ENCODE results near the gene TLR8.

The TLR8 gene

DNA sequence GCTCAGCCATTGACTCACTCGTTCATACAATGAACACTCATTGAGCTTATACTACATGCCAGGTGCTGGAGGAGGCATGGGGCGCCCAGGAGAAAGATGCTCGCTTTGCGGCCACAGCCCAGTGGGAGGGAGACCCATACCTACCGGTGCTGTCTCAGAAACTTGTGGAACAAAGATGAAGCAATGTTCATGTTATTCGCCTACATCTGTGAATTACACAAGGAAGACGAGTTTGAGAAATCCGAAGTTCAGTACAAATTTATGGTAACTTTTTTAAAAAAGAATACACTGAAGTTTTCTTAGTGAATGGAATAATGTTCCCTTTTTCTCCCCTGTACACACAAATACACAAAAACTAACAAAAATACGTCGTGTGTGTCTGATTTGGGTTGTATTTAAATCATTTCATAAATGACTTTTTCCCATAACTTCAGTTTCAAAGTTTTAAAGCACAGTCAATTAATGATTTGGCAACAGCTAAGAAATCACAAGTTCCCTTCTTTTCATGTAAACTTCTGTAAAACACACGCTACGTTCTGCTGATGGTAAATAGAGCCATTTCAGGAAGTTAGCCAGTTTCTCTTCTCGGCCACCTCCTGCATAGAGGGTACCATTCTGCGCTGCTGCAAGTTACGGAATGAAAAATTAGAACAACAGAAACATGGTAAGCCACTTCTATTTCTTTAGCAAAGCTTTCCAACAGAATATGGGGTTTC lies at the start of gene TLR8:
TSS of gene TLR8 (plus strand) at position 575 of the 716 bp plus-strand sequence. CDS start at position 662, 87 bp downstream.
- TF ChIP-seq, protein P1, sequence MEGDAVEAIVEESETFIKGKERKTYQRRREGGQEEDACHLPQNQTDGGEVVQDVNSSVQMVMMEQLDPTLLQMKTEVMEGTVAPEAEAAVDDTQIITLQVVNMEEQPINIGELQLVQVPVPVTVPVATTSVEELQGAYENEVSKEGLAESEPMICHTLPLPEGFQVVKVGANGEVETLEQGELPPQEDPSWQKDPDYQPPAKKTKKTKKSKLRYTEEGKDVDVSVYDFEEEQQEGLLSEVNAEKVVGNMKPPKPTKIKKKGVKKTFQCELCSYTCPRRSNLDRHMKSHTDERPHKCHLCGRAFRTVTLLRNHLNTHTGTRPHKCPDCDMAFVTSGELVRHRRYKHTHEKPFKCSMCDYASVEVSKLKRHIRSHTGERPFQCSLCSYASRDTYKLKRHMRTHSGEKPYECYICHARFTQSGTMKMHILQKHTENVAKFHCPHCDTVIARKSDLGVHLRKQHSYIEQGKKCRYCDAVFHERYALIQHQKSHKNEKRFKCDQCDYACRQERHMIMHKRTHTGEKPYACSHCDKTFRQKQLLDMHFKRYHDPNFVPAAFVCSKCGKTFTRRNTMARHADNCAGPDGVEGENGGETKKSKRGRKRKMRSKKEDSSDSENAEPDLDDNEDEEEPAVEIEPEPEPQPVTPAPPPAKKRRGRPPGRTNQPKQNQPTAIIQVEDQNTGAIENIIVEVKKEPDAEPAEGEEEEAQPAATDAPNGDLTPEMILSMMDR (conservative IDR thresholded peaks at IDR 0.05) = no peak
- H3K27ac ChIP-seq = no peak within 1 kb of the TSS

DNA sequence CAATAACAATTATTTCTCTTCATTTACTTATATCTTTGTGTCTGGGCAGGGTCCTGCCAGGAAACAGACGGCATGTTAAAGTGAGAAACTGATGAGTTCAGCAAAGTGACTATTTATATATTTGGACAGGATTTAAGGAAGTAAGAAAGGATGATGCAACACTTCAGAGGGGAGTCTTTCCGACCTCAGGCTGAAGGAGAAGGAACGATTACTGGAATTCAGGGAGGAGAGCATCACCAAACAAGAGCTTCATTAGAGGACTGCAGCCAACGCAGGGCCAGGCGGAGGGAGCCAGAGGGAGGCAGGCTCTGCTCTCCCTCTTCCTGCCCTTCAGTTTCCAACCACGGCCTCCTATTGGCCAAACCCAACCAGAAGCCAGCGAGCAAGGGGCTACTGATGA lies 41.1 kb upstream of the TLR8 start:
- TF ChIP-seq, protein P1 (conservative IDR thresholded peaks at IDR 0.05) = no peak
- no peak overlapping the region for H3K27ac ChIP-seq

DNA sequence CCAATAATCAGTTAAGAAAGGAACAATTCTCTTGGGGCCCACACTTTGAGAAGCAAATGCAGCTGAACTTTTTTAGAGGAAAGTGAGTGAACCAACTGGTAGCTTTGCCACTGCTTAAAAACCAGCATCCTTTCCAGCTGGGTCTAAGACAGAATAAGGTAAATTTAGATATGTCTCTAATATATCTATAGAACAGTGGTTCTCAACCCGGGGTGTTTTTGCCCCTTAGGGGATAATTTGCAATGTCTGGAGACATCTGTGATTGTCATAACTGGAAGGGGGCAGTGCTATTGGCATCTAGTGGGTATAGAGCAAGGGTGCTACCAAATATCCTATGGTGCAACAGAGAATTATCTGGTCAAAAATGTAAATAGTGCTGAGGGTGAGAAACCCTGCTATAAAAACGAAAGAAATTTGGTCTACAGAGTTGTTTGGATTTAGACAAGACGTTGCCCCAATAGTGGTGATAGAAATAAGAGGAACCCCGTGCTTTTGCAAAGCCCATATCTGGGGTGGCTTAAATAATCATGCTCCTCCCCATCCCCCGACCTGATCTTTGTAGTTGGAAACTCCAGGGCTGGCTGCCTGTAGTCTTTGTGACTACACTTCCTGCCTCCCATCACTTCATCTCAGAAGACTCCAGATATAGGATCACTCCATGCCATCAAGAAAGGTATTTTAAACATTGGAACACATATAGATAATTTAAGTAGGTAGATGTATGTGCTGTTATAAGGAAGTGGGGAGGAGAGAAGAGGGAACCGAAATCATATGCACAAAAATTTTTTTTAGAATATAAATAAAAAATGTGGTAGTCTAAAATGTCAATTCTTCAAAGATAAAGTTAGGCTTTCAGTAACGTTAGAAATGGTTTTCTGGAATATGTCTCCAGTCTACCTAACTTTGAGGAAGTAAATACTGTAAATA lies 39.7 kb upstream of the TLR8 start, which contains the start of gene TLR7:
TSS of gene TLR7 (plus strand) at position 622 of the 927 bp plus-strand sequence. CDS start 507 bp downstream, outside the sequence.
- TF ChIP-seq, protein P1 (conservative IDR thresholded peaks at IDR 0.05) = no peak
- H3K27ac ChIP-seq = no peak within 1 kb of the TSS

DNA sequence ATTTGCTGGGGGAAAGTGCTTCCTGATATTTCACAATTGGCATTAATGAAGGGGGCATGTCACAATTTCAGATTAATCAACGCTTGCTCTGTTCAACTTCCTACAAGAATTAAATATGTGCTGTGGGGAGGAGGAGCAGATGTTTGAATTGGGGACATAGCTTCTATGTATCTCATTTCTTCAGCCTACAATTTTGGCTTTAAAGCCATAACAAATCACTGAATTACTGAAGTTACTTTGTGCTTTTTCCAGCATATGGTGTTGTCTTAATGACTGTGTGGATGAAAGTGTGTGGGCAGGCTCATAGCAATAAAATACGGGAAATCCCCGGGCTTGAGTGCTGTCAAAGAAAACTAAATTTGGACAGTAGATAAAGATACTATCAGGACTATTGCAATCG lies 38.7 kb upstream of the TLR8 start:
- TF ChIP-seq, protein P1 (conservative IDR thresholded peaks at IDR 0.05) = no peak
- H3K27ac ChIP-seq = no peak overlapping the region

DNA sequence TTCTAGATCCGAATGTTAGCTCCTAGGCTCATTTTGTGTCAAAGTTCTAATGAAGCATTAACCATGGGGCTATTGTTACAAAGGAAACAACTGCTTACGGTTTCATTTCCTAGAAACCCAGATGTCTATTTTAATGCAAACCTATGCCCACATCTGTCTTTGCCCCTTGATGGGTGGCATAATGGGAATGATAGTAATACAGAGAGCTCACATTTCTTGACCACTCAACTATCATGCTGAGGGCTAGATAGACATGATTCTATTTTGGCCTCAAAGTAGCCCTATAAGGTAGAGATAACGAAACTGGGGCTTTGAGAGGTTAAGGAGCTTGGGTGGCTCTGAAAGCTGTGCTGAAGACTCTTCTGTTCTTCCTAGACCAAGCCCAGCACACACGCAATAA lies 37.7 kb upstream of the TLR8 start:
- H3K27ac ChIP-seq = no peak overlapping the region
- TF ChIP-seq, protein P1 (conservative IDR thresholded peaks at IDR 0.05) = no peak

DNA sequence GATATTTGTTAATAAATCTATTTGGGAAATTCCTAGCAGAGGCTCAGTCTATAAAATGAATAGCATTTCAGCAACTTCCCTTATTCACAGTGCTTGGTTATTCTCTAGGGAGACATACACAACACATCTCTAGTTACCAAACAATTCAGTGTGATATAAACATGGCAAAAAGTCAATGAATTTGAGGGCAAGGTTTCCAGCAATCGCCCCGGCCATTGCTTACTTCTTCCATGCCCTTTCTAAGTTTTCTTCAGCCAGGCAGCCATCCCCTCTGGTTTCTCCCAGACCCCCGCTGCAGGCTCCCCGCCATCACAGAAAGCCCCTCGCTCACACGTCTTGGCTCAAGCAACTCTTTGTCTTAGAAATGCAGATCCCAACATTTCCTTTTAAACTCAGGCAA lies 35.2 kb upstream of the TLR8 start:
- TF ChIP-seq, protein P1 (conservative IDR thresholded peaks at IDR 0.05) = no peak
- no peak overlapping the region for H3K27ac ChIP-seq

DNA sequence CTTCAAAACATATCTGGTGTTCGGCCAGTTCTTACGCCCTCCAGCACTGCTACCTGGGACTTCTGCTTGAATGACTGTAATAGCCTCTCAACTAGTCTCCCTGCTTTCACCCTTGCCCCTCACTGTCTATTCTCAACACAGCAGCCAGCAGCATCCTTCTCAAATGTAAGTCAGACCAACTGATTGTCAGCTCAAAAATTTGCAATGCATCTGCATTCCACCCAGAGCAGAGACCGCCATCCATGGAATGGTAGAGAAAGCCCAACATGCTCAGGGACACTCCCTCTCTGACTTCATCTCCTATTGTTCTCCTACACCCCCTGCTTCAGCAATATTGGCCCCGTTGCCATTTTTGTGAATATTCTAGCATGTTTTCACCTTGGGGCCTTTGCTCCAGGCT lies 33.7 kb upstream of the TLR8 start:
- H3K27ac ChIP-seq = no peak overlapping the region
- TF ChIP-seq, protein P1 (conservative IDR thresholded peaks at IDR 0.05) = no peak
